Suprapubic skin (tissue), 4 donors: ENCODE measurements around the gene SMPX. TPM values are rescaled to one million over a fixed set of nuclear protein-coding genes. Genes with fewer than 3 reads are reported as not detected.

Experiments used
- DNase-seq, 2 donors: peaks; one replicate each; pipeline ENCODE4 v3.0.0-alpha.2; 2019; ENCODE audit warnings: low spot score in 2 of 2
- H3K27ac ChIP-seq: fragments of 200-600 bp; sonication (generic); one replicate; pipeline ENCODE4 v1.5.1; 2019
- H3K27me3 ChIP-seq: fragments of 200-600 bp; sonication (generic); one replicate; pipeline ENCODE4 v1.5.1; 2019
- H3K36me3 ChIP-seq: fragments of 200-600 bp; sonication (generic); one replicate; pipeline ENCODE4 v1.5.1; 2019
- H3K4me1 ChIP-seq: fragments of 200-600 bp; sonication (generic); one replicate; pipeline ENCODE4 v1.5.1; 2019
- H3K4me3 ChIP-seq: fragments of 200-600 bp; sonication (generic); one replicate; pipeline ENCODE4 v1.5.1; 2019; ENCODE audit warnings: mild to moderate bottlenecking
- H3K9me3 ChIP-seq: fragments of 200-600 bp; sonication (generic); one replicate; pipeline ENCODE4 v1.5.1; 2019
- EP300 ChIP-seq: sonication (generic); formaldehyde crosslinking; IDR thresholded peaks from one replicate; pipeline ENCODE4 v1.6.1; 2017; ENCODE audit warnings: antibody characterized with exemption
- POLR2A ChIP-seq, 2 donors: fragments of 450-650 bp; IDR thresholded peaks; one replicate each; pipeline ENCODE4 v1.6.1; 2017; ENCODE audit warnings: antibody characterized with exemption in 2 of 2, mild to moderate bottlenecking in 2 of 2, moderate library complexity in 2 of 2
- POLR2AphosphoS5 ChIP-seq, 3 donors: sonication (generic); formaldehyde crosslinking; IDR thresholded peaks; one replicate each; pipeline ENCODE4 v1.6.1; 2017; ENCODE audit warnings: antibody characterized with exemption in 3 of 3
- WGBS: methylation state at CpG from one replicate; pipeline ENCODE4 v1.1.5; 2018; 5-methylcytosine and 5-hydroxymethylcytosine counted together
- total RNA-seq, 4 donors: library from RNA; depleted of rRNA; stranded (reverse); fragments of >200 nt; gene quantifications; one replicate each; pipeline ENCODE4 v1.1.0, GENCODE V29; 2016
- TF ChIP-seq, protein P1 (sequence below), 2 donors: fragments of 200-600 bp in 1 of 2; fragments of 450-650 bp in 1 of 2; sonication (generic) in 1 of 2; IDR thresholded peaks; one replicate each; pipeline ENCODE4 v1.5.1; 2016 to 2019; ENCODE audit warnings: antibody characterized with exemption in 2 of 2, mild to moderate bottlenecking in 1 of 2, moderate library complexity in 1 of 2

SMPX gene
- total RNA-seq, 4 donors from 2014 or later = not detected

- TF ChIP-seq EP300 (no peak), POLR2A (IDR thresholded peaks at IDR 0.05) (no peak), POLR2AphosphoS5 (IDR thresholded peaks at IDR 0.05) (no peak)
- TF ChIP-seq, protein P1, sequence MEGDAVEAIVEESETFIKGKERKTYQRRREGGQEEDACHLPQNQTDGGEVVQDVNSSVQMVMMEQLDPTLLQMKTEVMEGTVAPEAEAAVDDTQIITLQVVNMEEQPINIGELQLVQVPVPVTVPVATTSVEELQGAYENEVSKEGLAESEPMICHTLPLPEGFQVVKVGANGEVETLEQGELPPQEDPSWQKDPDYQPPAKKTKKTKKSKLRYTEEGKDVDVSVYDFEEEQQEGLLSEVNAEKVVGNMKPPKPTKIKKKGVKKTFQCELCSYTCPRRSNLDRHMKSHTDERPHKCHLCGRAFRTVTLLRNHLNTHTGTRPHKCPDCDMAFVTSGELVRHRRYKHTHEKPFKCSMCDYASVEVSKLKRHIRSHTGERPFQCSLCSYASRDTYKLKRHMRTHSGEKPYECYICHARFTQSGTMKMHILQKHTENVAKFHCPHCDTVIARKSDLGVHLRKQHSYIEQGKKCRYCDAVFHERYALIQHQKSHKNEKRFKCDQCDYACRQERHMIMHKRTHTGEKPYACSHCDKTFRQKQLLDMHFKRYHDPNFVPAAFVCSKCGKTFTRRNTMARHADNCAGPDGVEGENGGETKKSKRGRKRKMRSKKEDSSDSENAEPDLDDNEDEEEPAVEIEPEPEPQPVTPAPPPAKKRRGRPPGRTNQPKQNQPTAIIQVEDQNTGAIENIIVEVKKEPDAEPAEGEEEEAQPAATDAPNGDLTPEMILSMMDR (IDR thresholded peaks at IDR 0.05) = no peak
- Histone ChIP-seq H3K27me3 (no peaks in the 10 kb centered on the region), H3K36me3 (no peaks in the 10 kb centered on the region), H3K4me3 (no peak overlapping the region), H3K9me3 (no peaks in the 10 kb centered on the region), H3K27ac (no peak overlapping the region), H3K4me1 (peaks cover 5% of the 10 kb centered on the region)
- WGBS = 60% methylated on average over 6 of the region's 6 CpGs
- DNase-seq = no peak
Observed at GRCh38 chrX:21741869-21742701, 15.8 kb downstream of the SMPX start.

DNA sequence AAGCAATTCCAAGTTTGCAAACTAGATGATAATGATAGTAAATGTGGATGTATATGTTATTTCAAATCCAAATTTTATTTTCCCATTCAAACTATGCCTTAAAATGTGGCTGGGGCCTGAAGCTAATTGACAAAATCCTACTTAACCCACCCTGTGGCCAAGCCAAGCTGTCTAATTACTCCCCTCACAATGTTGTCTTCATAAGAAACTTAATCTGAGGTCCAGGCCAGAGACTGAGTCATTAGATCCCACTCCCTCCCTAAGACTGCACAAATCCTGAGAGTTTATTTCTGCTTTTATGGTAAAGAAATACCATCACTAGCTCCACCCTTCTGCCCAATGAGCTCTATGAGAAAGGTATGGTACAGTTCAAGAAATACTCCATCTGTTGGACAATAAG, 16.6 kb downstream of the SMPX start:
- no peaks in the 10 kb centered on the region for H3K36me3 ChIP-seq
- H3K9me3 ChIP-seq = no peaks in the 10 kb centered on the region
- TF ChIP-seq, protein P1 (IDR thresholded peaks at IDR 0.05) = no peak
- TF ChIP-seq POLR2AphosphoS5 (IDR thresholded peaks at IDR 0.05) (no peak), POLR2A (IDR thresholded peaks at IDR 0.05) (no peak), EP300 (no peak)
- no peak overlapping the region for H3K4me3 ChIP-seq
- DNase-seq = no peak
- H3K4me1 ChIP-seq = peaks cover 5% of the 10 kb centered on the region
- no peak overlapping the region for H3K27ac ChIP-seq
- no peaks in the 10 kb centered on the region for H3K27me3 ChIP-seq

DNA sequence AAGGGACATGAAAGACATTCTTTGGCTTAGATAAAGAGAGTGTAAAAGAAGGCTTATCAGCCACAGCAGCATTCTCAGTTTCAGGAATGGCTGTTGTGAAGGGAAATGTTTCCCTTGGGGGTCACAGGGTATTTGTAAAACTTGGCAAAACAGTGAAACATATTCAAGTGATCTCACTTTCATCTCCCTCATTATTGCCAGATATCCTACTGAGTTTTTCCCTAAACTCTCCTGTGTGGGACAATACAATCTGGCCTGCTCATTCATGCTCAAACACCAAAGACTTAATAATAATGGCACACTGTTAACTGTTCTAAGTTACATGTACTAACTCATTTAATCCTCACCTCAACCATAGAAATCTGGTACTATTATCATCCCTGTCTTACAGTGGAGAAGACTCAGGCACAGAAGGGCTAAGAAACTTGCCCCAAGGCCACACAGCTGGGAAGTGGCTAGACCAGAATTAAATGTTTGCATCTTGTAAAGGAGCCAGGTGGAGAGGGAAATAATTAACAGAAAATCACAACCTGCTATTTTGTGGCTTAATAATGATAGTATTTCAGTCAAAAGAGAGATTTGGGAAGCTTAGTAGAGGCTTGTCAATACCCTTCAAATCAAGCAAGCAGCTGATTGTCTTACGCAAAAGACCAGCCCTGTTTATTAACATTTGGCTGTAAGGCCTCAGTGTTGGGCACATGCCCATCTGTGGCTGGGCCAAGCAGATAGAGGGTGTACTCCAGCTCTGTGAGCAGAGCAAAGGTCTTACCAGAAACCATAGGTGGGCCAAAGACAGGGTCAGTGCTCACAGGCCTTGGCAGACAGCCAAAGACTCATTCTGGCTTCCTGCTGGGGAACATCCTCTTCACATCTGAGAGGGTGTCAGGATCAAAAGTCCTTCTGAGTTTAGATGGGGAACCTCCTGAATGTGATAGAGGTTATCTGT, 17.3 kb downstream of the SMPX start:
- Histone ChIP-seq H3K27ac (no peak overlapping the region), H3K4me3 (no peak overlapping the region), H3K4me1 (peaks cover 5% of the 10 kb centered on the region), H3K36me3 (no peaks in the 10 kb centered on the region), H3K9me3 (no peaks in the 10 kb centered on the region), H3K27me3 (no peaks in the 10 kb centered on the region)
- TF ChIP-seq, protein P1 (IDR thresholded peaks at IDR 0.05) = no peak
- TF ChIP-seq POLR2A (IDR thresholded peaks at IDR 0.05) (no peak), EP300 (no peak), POLR2AphosphoS5 (IDR thresholded peaks at IDR 0.05) (no peak)
- peak in 1 of 2 donors; percentile 62 for DNase-seq
- WGBS = 29% methylated on average over 1 of the region's 1 CpG

GRCh38 chrX:21738950-21739287, 19.0 kb downstream of the SMPX start:
- Histone ChIP-seq H3K9me3 (no peaks in the 10 kb centered on the region), H3K4me1 (peaks cover 5% of the 10 kb centered on the region), H3K27ac (no peak overlapping the region), H3K27me3 (no peaks in the 10 kb centered on the region), H3K4me3 (no peak overlapping the region), H3K36me3 (no peaks in the 10 kb centered on the region)
- WGBS = 81% methylated on average over 4 of the region's 4 CpGs
- no peak for DNase-seq
- TF ChIP-seq POLR2AphosphoS5 (IDR thresholded peaks at IDR 0.05) (no peak), POLR2A (IDR thresholded peaks at IDR 0.05) (no peak), EP300 (no peak)
- TF ChIP-seq, protein P1 (IDR thresholded peaks at IDR 0.05) = no peak
